HG03571 (cell line): ENCODE measurements around the gene TGFB2.
"Not testable (repeated sequence)": the region's sequence is repeated elsewhere in the genome, so short reads cannot be mapped to it uniquely, and the experiment has no call there.

Experiments used
- ATAC-seq: cut with Tn5 transposase; IDR thresholded peaks from one replicate; pipeline ENCODE4 v1.9.1; 2021; ENCODE audit not compliant: unreplicated experiment

The TGFB2 gene

DNA sequence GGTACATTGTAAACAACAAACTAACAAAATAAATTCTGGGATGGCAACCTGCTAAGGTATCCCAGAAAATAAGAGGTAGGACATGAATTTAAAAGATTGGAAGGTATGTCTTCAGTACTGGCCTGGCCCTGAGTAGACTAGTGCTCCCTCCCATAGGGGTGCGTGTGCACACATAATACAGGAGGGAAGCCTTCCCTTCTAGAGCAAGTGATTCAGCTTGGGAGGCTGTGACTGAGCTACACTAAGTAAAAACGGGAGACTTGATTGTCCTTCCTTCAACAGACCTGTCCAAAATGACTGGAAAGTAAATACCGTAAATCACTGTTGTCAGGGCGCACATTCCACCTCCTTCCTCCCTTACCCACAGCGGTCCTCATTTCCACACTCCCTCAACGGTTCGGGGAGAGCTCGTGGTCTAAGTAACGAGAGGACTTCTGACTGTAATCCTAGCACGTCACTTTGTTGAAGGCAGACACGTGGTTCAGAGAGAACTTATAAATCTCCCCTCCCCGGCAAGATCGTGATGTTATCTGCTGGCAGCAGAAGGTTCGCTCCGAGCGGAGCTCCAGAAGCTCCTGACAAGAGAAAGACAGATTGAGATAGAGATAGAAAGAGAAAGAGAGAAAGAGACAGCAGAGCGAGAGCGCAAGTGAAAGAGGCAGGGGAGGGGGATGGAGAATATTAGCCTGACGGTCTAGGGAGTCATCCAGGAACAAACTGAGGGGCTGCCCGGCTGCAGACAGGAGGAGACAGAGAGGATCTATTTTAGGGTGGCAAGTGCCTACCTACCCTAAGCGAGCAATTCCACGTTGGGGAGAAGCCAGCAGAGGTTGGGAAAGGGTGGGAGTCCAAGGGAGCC lies at the start of gene TGFB2:
Gene TGFB2, plus strand, starts transcription at position 523 of the 859 bp plus-strand sequence. CDS start 1,366 bp downstream, outside the sequence.
- ATAC-seq = peak; percentile 34

DNA sequence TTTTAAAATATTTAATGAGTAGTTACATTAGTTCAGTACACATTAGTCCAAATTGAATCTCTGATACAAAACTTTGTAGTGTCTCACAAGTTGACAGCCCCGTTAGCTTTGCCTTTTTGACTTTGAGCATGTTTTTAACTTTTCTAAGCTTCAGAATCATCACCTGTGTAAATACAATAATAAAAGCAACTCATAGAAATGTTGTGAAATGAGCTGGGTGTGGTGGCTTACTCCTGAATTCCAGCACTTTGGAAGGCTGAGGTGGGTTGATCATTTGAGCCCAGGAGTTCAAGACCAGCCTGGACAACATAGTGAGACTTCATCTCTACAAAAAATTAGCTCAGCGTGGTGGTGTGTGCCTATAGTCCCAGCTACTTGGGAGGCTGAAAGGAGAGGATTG lies 49.0 kb upstream of the TGFB2 start:
- ATAC-seq = no peak

DNA sequence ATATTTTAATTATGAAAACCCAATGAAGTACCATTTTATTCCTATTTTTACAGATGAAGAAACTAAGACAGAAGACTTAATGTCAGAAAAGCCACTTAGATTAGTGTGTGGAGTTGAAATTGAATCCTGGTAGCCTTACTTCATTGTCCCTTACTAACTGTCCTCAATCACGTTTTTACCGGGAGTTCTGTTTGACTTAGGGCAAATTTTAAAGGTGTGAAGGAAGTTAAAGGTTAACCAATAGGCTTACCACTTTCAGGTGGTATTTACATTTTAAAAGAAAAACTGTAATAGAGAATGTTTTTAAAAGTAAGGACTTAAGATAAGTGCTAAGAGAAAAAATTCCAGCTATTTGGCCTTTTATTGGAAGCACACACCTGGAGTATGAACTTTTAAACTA lies 47.7 kb upstream of the TGFB2 start:
- ATAC-seq = no peak

DNA sequence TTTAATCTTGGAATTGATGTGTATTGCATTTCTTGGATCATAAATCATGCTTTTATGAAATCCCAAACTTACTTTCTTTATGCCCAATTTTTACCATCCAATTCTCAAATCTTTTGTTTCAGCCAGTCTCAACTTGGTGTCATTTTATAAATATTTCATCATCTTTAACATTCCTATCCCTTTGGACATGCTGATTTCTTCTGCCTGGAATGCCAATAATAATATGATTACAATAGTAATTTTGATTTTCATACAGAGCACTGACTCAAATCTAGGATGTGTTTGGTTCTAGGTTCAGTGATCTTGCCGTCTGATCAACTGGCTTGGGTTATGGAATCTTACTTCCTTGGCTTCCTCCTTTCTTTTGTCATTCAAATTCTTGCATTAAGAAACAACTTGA lies 47.3 kb upstream of the TGFB2 start:
- ATAC-seq = no peak

DNA sequence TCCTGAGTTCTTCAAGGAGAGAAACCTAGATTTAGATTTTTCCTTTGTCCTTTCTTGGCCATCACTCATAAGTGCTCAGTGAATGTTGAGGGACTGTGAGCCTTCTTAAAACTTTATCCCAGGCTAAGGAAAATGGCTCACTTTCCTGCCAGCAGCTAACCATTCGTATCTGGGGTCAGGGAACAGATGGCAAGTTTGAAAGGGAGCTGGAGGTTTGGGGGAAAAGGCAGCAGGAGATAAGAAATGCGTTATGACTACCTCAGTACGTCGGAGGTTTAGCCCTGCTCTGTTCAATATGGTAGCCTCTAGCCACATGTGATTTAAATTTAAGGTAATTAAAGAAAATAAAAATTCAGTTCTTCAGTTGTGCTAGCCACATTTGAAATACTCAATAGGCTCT lies 46.7 kb upstream of the TGFB2 start:
- no peak for ATAC-seq

DNA sequence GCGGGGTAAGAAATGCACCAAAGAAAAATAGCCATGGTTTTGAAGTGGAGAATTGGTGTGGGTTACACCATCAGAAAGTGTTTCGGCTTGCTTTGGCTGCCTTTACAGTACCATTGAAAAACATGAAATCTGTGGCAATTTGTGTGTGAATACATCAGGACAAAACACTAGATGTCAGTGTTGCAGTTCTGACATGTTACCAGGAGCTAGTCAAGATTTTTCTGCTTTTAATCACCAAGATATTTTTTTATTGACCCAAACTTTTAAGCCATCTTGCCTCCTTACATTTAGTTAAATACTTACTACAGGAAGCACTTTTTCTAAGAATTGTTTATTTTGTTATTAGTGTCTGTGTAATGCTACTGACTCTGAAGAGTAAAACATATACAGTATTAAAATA lies 45.7 kb upstream of the TGFB2 start:
- no peak for ATAC-seq

DNA sequence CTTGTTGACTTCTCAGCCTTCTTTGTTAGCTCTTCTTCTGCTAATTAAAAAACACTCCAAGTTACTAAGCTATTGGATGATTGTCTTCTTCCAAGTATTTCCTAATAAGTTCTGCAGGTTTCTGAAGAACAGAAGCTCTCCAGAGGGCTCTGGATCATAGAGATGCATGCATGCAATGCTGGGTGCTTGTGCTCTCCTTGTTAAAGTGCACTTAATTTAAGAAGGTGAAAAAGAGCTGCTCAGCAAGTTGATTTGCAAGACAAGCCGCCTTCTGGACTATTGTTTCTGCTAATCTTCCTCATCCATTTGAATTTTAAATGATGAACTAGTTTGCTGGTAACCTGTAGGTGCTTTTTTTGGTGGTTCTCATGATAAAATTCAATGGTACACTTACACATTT lies 43.9 kb upstream of the TGFB2 start:
- no peak for ATAC-seq

- no peak for ATAC-seq
These were observed 43.0 kb upstream of the TGFB2 start for GRCh38 chr1:218302155-218302554.

DNA sequence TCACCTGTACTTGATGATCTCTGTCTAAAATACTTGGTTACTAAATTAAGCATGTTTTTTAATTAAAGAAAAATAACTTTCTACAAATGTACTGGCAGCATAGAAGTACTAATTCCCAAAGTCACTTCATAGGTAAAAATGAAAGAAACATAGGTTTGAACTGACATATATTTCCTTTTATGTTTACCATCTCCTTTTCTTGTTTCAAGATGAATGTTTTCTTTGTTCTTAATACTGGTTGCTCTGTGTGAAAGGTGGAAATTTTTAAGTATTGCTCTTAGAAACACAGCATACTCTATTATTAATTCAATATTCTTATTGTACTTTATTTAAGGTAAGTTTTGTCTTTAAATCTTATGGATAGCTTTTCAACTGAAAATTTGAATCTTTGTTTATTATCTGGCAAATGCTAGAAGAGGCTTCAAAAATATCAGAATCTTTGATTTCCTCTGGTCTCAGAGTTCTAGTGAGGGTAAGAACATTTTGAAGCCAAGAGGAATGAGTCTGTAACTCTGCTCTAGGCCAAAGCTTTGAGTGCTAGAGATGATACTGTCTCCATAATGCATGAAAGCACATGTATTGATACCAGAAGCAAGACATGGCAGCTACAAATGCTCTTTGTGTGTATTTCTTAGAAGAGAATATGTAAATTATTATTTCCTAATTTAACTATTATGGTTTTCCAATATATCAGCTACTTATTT lies 41.8 kb upstream of the TGFB2 start:
- no peak for ATAC-seq

DNA sequence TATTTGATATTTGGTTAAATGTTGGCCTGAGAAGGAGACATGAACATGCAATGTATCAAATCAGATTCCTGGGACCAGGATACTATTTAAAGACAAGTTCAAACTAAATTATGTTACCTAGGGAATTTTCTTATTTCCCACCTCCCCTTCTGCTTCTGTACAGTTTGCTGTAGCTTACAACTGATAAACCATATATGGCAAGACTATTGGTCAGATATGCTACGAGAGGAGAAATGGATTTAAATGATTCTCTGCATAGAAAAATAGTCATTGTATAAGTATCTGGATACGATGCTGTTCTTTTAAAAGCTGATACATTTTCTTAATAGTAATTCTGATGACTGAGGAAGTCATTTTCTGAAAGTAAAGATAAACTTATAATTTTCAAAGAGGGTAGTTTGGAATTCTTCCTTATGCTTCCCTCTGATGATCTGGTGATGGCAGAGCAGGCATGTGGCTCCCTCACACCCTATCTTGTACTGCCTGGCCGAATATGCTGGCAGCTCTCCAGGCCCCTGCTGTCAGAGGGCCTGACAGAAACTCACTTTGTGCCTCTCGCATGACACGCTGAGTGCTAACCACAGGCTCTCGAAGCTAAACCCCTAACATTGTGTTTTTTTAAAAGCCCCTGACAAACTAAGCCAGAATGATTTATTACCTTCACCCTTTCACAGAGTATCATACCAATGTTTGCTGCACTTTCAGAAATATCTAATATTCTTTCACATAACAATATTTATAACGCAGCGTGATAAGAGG lies 40.7 kb upstream of the TGFB2 start:
- ATAC-seq = peak; percentile 73

DNA sequence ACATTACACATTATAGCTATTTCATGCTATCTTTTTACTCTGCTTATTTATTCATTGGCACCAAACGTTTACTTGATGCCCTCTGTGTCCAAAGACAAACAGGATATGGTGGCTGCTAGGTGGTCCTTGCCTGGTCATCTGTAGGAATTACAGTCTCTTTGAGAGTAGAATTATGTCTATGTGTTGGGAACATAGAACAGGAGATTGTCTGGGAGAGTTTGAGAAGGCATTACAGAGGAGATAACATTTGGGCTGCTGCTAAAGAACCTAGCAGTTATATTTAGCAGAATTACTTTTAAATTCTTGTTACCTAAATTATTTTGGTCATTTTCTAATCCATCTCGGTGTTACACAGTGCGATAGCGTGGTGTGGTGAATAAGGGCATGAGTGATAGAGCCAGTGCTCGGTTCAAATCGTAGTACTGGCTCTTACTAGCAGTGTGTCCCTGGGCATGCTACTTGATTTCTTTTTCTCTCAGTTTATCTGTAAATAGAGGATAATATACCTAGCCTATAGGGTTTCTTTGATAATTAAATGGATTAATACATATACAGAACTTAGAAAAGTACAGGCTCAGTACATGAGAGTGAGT lies 39.6 kb upstream of the TGFB2 start:
- ATAC-seq = no peak

DNA sequence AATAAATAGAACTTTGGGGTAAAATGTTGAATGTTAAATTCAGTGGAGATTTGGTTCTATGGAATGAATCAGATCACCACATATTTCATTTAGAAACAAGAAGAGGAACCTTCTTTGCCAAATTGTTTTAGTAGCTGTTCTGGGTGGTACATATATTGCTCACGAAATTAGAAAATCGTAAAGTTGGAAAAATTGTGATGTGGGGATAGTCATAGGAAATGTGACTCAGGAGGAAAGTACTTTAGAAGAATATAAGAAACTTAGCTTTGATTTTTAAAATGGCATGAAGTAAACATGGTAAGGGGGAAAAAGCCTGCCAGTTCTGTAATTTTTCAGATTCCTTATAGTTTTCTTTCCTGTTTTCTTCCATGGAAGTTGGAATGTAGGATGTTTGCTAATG lies 32.6 kb upstream of the TGFB2 start:
- no peak for ATAC-seq

GRCh38 chr1:218314316-218314715 lies 30.8 kb upstream of the TGFB2 start:
- no peak for ATAC-seq

DNA sequence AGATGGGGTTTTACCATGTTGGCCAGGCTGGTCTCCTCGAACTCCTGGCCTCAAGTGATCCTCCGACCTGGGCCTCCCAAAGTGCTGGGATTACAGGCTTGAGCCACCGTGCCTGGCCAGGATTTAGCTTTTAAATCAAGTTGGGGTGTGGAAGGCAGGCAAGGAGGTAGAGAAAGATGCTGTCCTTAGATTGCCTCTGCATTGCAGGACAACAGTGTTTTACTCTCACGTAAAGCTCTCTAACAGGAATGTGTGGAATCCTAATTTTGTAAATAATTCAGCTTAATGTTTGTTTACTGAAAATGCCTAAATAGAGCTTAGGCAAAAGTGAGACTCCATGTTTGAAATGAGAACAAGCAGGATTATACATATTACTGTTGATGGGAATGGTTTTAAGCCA lies 29.5 kb upstream of the TGFB2 start:
- no peak for ATAC-seq

DNA sequence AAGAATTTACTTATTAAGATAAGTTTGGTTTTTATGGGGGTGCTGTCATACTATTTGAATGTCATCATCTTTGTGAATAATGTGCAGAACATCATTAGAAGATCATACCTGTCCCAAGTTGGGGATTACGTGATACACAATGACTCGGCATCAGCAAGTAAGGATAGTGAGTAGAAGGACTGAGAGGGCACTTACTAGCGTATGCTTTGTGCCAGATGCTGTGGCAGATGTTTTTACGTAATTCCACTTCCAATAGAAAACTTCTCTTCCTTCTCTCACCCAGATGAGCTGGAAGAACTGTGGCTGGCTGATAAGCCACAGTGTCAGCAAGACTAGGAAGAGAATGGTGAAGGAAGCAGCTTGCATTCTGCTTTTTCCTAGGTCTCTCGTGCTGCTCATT lies 28.1 kb upstream of the TGFB2 start:
- ATAC-seq = no peak

DNA sequence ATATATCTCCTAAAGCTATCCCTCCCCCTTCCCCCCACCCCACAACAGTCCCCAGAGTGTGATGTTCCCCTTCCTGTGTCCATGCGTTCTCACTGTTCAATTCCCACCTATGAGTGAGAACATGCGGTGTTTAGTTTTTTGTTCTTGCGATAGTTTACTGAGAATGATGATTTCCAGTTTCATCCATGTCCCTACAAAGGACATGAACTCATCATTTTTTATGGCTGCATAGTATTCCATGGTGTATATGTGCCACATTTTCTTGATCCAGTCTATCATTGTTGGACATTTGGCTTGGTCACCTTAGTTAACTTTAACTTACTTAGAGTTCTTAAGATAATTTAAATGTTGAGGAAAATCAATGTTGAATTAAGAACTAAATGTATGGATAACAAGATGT lies 25.0 kb upstream of the TGFB2 start:
- not testable (repeated sequence) for ATAC-seq

DNA sequence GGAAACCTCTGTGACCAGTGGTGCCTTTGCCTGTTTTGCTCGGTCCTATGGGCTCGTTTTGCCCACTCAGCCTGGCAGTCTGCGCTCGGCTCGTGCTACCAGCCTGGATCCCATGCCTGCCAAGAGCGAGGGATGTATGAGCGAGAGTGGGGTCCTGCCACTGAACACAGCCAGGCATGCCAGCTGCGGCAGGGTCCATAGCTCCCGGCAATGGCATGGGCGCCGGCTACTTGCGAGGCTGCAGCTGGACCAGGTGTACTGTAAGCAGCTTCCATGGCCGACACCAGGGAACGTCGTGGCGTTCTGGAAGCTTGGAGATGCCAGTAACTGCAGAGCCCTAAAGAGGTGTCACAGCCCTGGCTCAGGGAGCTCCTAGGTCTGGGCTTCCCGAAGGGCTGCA lies 22.4 kb upstream of the TGFB2 start:
- no peak for ATAC-seq

- ATAC-seq = no peak
These were observed 21.4 kb upstream of the TGFB2 start for GRCh38 chr1:218323568-218324225.

GRCh38 chr1:218324226-218324580 lies 20.9 kb upstream of the TGFB2 start:
- ATAC-seq = no peak

GRCh38 chr1:218328769-218329168 lies 16.4 kb upstream of the TGFB2 start:
- no peak for ATAC-seq
